ENCODE data around the gene GSK3A. TPM values are rescaled to one million over a fixed set of nuclear protein-coding genes. Genes with fewer than 3 reads are reported as not detected.

The GSK3A gene
- total RNA-seq, 1 experiment from 2014 or later, result 44.6 TPM

DNA sequence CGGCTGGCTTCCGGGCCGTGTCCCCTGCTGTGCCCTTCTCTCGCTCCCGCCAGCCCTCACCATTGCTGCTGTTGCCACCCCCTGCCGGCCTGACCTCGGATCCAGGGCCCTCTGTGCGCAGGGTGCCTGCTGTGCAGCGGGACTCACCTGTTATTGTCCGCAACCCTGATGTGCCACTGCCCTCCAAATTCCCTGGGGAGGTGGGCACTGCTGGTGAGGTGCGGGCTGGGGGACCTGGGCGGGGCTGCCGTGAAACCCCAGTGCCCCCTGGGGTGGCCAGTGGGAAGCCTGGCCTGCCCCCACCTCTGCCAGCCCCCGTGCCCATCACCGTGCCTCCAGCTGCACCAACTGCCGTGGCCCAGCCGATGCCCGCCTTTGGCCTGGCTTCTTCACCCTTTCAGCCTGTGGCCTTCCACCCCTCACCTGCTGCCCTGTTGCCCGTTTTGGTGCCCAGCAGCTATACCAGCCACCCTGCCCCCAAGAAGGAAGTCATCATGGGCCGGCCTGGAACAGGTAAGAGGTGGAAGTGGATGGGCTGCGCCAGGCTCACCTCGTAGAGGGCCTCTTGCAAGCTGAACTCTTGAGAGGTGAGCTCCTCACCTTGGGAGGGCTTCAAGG, 31.8 kb upstream of the GSK3A start:
- Histone ChIP-seq H3K4me1 (replicated peaks; ENCODE audit: insufficient read depth) (peaks cover 15% of the 10 kb centered on the region), H3K79me2 (ENCODE audit: low read depth) (peaks cover 19% of the 10 kb centered on the region)
- POLR2A ChIA-PET (ENCODE audit: unreplicated experiment), result no interaction called here

DNA sequence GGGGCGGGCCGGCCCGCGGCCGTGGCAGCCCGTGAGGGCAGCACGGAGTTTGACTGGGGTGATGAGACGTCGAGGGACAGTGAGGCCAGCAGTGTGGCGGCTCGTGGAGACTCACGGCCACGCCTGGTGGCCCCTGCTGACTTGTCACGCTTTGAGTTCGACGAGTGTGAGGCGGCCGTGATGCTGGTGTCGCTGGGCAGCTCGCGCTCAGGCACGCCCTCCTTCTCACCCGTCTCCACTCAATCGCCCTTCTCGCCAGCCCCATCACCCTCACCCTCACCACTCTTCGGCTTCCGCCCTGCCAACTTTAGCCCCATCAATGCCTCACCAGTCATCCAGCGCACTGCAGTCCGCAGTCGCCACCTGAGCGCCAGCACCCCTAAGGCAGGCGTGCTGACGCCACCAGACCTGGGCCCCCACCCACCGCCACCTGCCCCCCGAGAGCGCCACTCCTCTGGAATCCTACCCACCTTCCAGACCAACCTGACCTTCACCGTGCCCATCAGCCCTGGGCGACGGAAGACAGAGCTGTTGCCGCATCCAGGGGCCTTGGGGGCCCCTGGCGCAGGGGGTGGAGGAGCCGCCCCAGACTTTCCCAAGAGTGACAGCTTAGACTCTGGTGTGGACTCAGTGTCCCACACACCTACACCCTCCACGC, 31.1 kb upstream of the GSK3A start:
- H3K9me3 ChIP-seq (ENCODE audit: insufficient read depth, low read depth), result no peaks in the 10 kb centered on the region
- peaks cover 13% of the 10 kb centered on the region for H3K4me1 ChIP-seq (replicated peaks; ENCODE audit: insufficient read depth)
- H3K36me3 ChIP-seq (ENCODE audit: low read depth), result no peaks in the 10 kb centered on the region; the same call in 1 of the 2 replicates
- TF ChIP-seq EZH2 (IDR thresholded peaks at IDR 0.05; ENCODE audit: low read depth) (no peak), CTCF (conservative IDR thresholded peaks at IDR 0.05) (no peak)
- H3K4me2 ChIP-seq, result no peak overlapping the region
- H2AFZ ChIP-seq, result no peak overlapping the region
- DNase-seq, result no peak
- peaks cover 19% of the 10 kb centered on the region for H3K79me2 ChIP-seq (ENCODE audit: low read depth)
- intact Hi-C loops (cut with micrococcal nuclease; ENCODE audit: unreplicated experiment), result no loop called here
- no peaks in the 10 kb centered on the region for H3K27me3 ChIP-seq (ENCODE audit: insufficient read depth, low read depth)
- H3F3A ChIP-seq (ENCODE audit: insufficient read depth, low read depth), result peaks cover 7% of the 10 kb centered on the region; the same call in 1 of the 2 replicates
- BruUV-seq (replicated peaks), result no TSS peak
- ChIA-PET POLR2A (ENCODE audit: unreplicated experiment) (no interaction called here), CTCF (interaction anchor here (0.6 kb wide), 1 partner anchor 8 kb away, joined by 5 read pairs; no protein-coding TSS in a partner anchor)
- no peak overlapping the region for H3K4me3 ChIP-seq
- no peaks in the 10 kb centered on the region for H3K9me2 ChIP-seq (ENCODE audit: insufficient read depth)
- no peaks in the 10 kb centered on the region; the same call in 1 of the 2 replicates for H4K20me1 ChIP-seq (ENCODE audit: insufficient read depth)
- no peak overlapping the region for H3K27ac ChIP-seq

More for the DNA sequence above, 31.8 kb upstream of the GSK3A start:
- DNase-seq, result no peak
- CTCF ChIA-PET, result interaction anchor here (0.6 kb wide), 1 partner anchor 7 kb away, joined by 5 read pairs; no protein-coding TSS in a partner anchor
- H3K9me2 ChIP-seq (ENCODE audit: insufficient read depth), result no peaks in the 10 kb centered on the region
- intact Hi-C loops (cut with micrococcal nuclease; ENCODE audit: unreplicated experiment), result no loop called here
- no peaks in the 10 kb centered on the region for H3K27me3 ChIP-seq (ENCODE audit: insufficient read depth, low read depth)
- H3K4me3 ChIP-seq, result no peak overlapping the region
- no peak overlapping the region for H3K27ac ChIP-seq
- no TSS peak for BruUV-seq (replicated peaks)
- H4K20me1 ChIP-seq (ENCODE audit: insufficient read depth), result no peaks in the 10 kb centered on the region; the same call in 1 of the 2 replicates
- H3K36me3 ChIP-seq (ENCODE audit: low read depth), result no peaks in the 10 kb centered on the region; the same call in 1 of the 2 replicates
- TF ChIP-seq EZH2 (IDR thresholded peaks at IDR 0.05; ENCODE audit: low read depth) (no peak), CTCF (conservative IDR thresholded peaks at IDR 0.05) (no peak)
- peaks cover 14% of the 10 kb centered on the region; the same call in 1 of the 2 replicates for H3F3A ChIP-seq (ENCODE audit: insufficient read depth, low read depth)
- H2AFZ ChIP-seq, result no peak overlapping the region
- no peak overlapping the region for H3K4me2 ChIP-seq
- no peaks in the 10 kb centered on the region for H3K9me3 ChIP-seq (ENCODE audit: insufficient read depth, low read depth)

DNA sequence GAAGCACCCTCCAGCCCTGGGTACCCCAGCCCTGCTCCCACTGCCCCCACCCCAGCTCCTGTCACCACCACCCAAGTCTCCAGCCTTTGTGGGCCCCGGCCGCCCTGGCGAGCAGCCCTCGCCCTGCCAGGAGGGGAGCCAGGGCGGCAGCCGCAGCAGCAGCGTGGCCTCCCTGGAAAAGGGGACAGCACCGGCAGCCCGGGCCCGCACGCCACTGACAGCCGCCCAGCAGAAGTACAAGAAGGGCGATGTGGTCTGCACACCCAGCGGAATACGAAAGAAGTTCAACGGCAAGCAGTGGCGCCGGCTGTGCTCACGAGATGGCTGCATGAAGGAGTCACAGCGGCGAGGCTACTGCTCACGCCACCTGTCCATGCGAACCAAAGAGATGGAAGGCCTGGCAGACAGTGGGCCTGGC, 30.6 kb upstream of the GSK3A start:
- CTCF ChIA-PET, result no interaction called here

More for the DNA sequence above, 30.6 kb upstream of the GSK3A start:
- H3K79me2 ChIP-seq (ENCODE audit: low read depth), result peaks cover 19% of the 10 kb centered on the region
- no peak overlapping the region for H2AFZ ChIP-seq
- H3K9me3 ChIP-seq (ENCODE audit: insufficient read depth, low read depth), result no peaks in the 10 kb centered on the region
- DNase-seq, result no peak
- H3K9me2 ChIP-seq (ENCODE audit: insufficient read depth), result no peaks in the 10 kb centered on the region
- POLR2A ChIA-PET (ENCODE audit: unreplicated experiment), result no interaction called here
- no peaks in the 10 kb centered on the region; the same call in 1 of the 2 replicates for H3K36me3 ChIP-seq (ENCODE audit: low read depth)
- TF ChIP-seq CTCF (conservative IDR thresholded peaks at IDR 0.05) (no peak), EZH2 (IDR thresholded peaks at IDR 0.05; ENCODE audit: low read depth) (no peak)
- H3K27ac ChIP-seq, result no peak overlapping the region
- peaks cover 13% of the 10 kb centered on the region for H3K4me1 ChIP-seq (replicated peaks; ENCODE audit: insufficient read depth)
- BruUV-seq (replicated peaks), result no TSS peak
- H4K20me1 ChIP-seq (ENCODE audit: insufficient read depth), result no peaks in the 10 kb centered on the region; the same call in 1 of the 2 replicates
- intact Hi-C loops (cut with micrococcal nuclease; ENCODE audit: unreplicated experiment), result no loop called here
- H3F3A ChIP-seq (ENCODE audit: insufficient read depth, low read depth), result peaks cover 6% of the 10 kb centered on the region; the same call in 1 of the 2 replicates
- no peak overlapping the region for H3K4me2 ChIP-seq
- no peaks in the 10 kb centered on the region for H3K27me3 ChIP-seq (ENCODE audit: insufficient read depth, low read depth)
- no peak overlapping the region for H3K4me3 ChIP-seq
